ENCODE measurements around the gene C2orf72. TPM values are rescaled to one million over a fixed set of nuclear protein-coding genes. Genes with fewer than 3 reads are reported as not detected.
"Not testable (repeated sequence)": the region's sequence is repeated elsewhere in the genome, so short reads cannot be mapped to it uniquely, and the experiment has no call there.

The C2orf72 gene
- total RNA-seq, 1 donor from 2014 or later: not detected

DNA sequence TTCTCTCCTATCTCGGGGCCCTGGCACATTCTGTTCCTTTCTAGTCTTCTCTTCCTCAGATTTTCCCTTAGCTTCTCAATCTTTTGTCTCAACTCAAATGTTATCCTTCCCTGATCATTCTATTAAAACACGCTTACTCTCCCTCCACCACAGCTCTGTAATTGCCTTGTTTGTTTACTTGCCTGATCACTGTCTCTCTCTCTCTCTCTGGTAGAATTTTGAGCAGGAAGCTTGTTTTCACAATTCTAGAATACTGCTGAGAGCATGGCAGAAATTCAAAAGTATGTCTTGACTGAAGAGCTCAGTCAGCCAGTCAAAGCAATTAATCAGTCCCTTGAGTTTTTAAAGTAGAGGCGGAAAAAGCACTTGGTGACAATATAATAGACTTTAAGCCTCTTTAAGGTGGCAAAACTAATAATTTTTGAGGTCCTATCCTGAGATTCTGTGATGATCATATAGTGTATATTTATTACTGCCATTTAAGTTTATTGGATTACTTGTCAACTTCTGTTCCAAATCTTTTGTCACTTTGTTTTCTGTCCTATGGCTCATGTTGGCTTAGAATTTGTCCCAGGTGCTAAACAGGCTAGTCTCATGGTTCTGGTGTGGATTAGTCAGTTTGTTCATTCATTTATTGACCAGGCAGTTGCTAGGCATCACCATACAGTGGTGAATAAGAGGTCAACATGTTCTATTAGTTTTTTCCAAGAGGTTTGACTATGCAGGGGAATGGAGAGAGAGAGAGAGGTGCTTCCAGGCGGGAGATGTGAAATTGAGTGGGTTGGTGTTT, 21.6 kb downstream of the C2orf72 start:
- H3K4me3 Mint-ChIP-seq (ENCODE audit: unreplicated experiment): peak overlapping the region; percentile 94
- no peak for DNase-seq (ENCODE audit: extremely low spot score, unreplicated experiment)
- H3K9me3 Mint-ChIP-seq (ENCODE audit: unreplicated experiment): no peaks in the 10 kb centered on the region
- H3K27me3 Mint-ChIP-seq (ENCODE audit: unreplicated experiment): no peaks in the 10 kb centered on the region
- H3K4me1 Mint-ChIP-seq (ENCODE audit: unreplicated experiment): peaks cover 32% of the 10 kb centered on the region
- H3K27ac Mint-ChIP-seq (ENCODE audit: unreplicated experiment): peak overlapping the region; percentile 40
- TF ChIP-seq, protein P1, sequence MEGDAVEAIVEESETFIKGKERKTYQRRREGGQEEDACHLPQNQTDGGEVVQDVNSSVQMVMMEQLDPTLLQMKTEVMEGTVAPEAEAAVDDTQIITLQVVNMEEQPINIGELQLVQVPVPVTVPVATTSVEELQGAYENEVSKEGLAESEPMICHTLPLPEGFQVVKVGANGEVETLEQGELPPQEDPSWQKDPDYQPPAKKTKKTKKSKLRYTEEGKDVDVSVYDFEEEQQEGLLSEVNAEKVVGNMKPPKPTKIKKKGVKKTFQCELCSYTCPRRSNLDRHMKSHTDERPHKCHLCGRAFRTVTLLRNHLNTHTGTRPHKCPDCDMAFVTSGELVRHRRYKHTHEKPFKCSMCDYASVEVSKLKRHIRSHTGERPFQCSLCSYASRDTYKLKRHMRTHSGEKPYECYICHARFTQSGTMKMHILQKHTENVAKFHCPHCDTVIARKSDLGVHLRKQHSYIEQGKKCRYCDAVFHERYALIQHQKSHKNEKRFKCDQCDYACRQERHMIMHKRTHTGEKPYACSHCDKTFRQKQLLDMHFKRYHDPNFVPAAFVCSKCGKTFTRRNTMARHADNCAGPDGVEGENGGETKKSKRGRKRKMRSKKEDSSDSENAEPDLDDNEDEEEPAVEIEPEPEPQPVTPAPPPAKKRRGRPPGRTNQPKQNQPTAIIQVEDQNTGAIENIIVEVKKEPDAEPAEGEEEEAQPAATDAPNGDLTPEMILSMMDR (IDR thresholded peaks at IDR 0.05): no peak
- H3K36me3 Mint-ChIP-seq (ENCODE audit: unreplicated experiment): peaks cover 18% of the 10 kb centered on the region

GRCh38 chr2:231059756-231060155, 22.4 kb downstream of the C2orf72 start:
- no peak for DNase-seq (ENCODE audit: extremely low spot score, unreplicated experiment)
- Mint-ChIP-seq H3K4me1 (ENCODE audit: unreplicated experiment) (peaks cover 32% of the 10 kb centered on the region), H3K36me3 (ENCODE audit: unreplicated experiment) (peaks cover 18% of the 10 kb centered on the region), H3K9me3 (ENCODE audit: unreplicated experiment) (no peaks in the 10 kb centered on the region), H3K27me3 (ENCODE audit: unreplicated experiment) (no peaks in the 10 kb centered on the region), H3K4me3 (ENCODE audit: unreplicated experiment) (no peak overlapping the region), H3K27ac (ENCODE audit: unreplicated experiment) (peak overlapping the region; percentile 40)
- TF ChIP-seq, protein P1 (IDR thresholded peaks at IDR 0.05): no peak

- H3K4me3 Mint-ChIP-seq (ENCODE audit: unreplicated experiment): no peak overlapping the region
- TF ChIP-seq, protein P1 (IDR thresholded peaks at IDR 0.05): no peak
- peaks cover 36% of the 10 kb centered on the region for H3K36me3 Mint-ChIP-seq (ENCODE audit: unreplicated experiment)
- H3K4me1 Mint-ChIP-seq (ENCODE audit: unreplicated experiment): peaks cover 24% of the 10 kb centered on the region
- DNase-seq (ENCODE audit: extremely low spot score, unreplicated experiment): no peak
- no peaks in the 10 kb centered on the region for H3K9me3 Mint-ChIP-seq (ENCODE audit: unreplicated experiment)
- no peak overlapping the region for H3K27ac Mint-ChIP-seq (ENCODE audit: unreplicated experiment)
- no peaks in the 10 kb centered on the region for H3K27me3 Mint-ChIP-seq (ENCODE audit: unreplicated experiment)
These were observed 25.5 kb downstream of the C2orf72 start for GRCh38 chr2:231062776-231063175.

DNA sequence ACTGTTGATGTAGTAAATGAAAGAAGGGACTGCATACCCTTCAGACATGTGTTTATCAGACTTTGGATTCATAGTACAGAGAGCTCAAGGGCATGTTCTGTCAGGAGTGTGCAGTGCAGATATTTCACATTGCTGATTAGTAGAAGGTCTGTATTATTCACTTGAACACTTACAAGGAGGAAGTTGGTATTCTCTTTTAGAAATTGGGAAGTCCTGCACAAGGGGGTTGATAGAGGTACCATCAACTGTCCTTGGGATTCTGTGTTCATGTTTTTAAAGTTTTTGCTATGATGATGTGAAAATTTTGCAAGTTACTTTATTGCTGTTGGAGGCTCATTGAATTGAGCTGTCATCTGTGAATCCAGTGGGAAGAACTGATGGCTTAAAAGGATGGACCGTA, 26.0 kb downstream of the C2orf72 start:
- no peaks in the 10 kb centered on the region for H3K27me3 Mint-ChIP-seq (ENCODE audit: unreplicated experiment)
- peaks cover 40% of the 10 kb centered on the region for H3K36me3 Mint-ChIP-seq (ENCODE audit: unreplicated experiment)
- no peak overlapping the region for H3K27ac Mint-ChIP-seq (ENCODE audit: unreplicated experiment)
- TF ChIP-seq, protein P1 (IDR thresholded peaks at IDR 0.05): no peak
- DNase-seq (ENCODE audit: extremely low spot score, unreplicated experiment): no peak
- H3K4me1 Mint-ChIP-seq (ENCODE audit: unreplicated experiment): peaks cover 19% of the 10 kb centered on the region
- no peaks in the 10 kb centered on the region for H3K9me3 Mint-ChIP-seq (ENCODE audit: unreplicated experiment)
- H3K4me3 Mint-ChIP-seq (ENCODE audit: unreplicated experiment): no peak overlapping the region

- no peak for DNase-seq (ENCODE audit: extremely low spot score, unreplicated experiment)
- Mint-ChIP-seq H3K27me3 (ENCODE audit: unreplicated experiment) (no peaks in the 10 kb centered on the region), H3K27ac (ENCODE audit: unreplicated experiment) (no peak overlapping the region), H3K4me3 (ENCODE audit: unreplicated experiment) (no peak overlapping the region), H3K9me3 (ENCODE audit: unreplicated experiment) (no peaks in the 10 kb centered on the region), H3K4me1 (ENCODE audit: unreplicated experiment) (no peaks in the 10 kb centered on the region), H3K36me3 (ENCODE audit: unreplicated experiment) (peaks cover 44% of the 10 kb centered on the region)
- TF ChIP-seq, protein P1 (IDR thresholded peaks at IDR 0.05): no peak
These were observed 28.6 kb downstream of the C2orf72 start for GRCh38 chr2:231065966-231066365.

DNA sequence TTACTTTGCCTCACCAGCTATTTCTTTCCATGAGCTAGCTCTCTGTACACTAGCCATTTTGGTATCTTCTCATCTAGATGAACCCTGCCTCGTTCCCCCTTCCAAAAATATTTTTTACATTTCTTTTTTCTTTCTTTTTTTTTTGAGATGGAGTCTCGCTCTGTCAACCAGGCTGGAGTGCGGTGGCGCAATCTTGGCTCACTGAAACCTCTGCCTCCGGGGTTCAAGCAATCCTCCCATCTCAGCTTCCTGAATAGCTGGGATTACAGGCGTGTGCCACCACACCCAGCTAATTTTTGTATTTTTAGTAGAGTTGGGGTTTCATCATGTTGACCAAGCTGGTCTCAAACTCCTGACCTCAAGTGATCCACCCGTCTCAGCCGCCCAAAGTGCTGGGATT, 30.2 kb downstream of the C2orf72 start:
- H3K4me3 Mint-ChIP-seq (ENCODE audit: unreplicated experiment); H3K27ac Mint-ChIP-seq (ENCODE audit: unreplicated experiment): not testable (repeated sequence)

More for the DNA sequence above, 30.2 kb downstream of the C2orf72 start:
- DNase-seq (ENCODE audit: extremely low spot score, unreplicated experiment); H3K4me1 Mint-ChIP-seq (ENCODE audit: unreplicated experiment); H3K9me3 Mint-ChIP-seq (ENCODE audit: unreplicated experiment); H3K27me3 Mint-ChIP-seq (ENCODE audit: unreplicated experiment): not testable (repeated sequence)
- peaks cover 48% of the 10 kb centered on the region for H3K36me3 Mint-ChIP-seq (ENCODE audit: unreplicated experiment)

Measured in osteocyte (in vitro differentiated cells).